Frontal cortex (tissue), 4 donors: Measurements from ENCODE around the gene RRP9. TPM values are rescaled to one million over a fixed set of nuclear protein-coding genes. Genes with fewer than 3 reads are reported as not detected.
"Not testable (repeated sequence)": the region's sequence is repeated elsewhere in the genome, so short reads cannot be mapped to it uniquely, and the experiment has no call there.

Experiments
- DNase-seq, 2 donors: peaks; one replicate each; pipeline ENCODE4 v3.0.0; 2012; ENCODE audit warnings: low spot score in 2 of 2
- FAIRE-seq: peaks from 2 replicates; lab custom pipeline; 2012; peaks lifted over from hg19 to GRCh38; lab: Jason Lieb, UNC
- total RNA-seq: library from RNA; depleted of rRNA; stranded (reverse); fragments of >200 nt; gene quantifications from one replicate; pipeline ENCODE4 v1.2.3, GENCODE V29; 2014
- donor health status: control.
- donor health status: control.
- donor health status: control.

RRP9 gene
- total RNA-seq, 1 donor from 2014 or later = 20.8 TPM

GRCh38 chr3:51928438-51928837, 13.3 kb downstream of the RRP9 start:
- no peak for FAIRE-seq
- DNase-seq = no peak

- FAIRE-seq (no peak), DNase-seq (no peak)
Measured at GRCh38 chr3:51927061-51927977, 14.4 kb downstream of the RRP9 start.

GRCh38 chr3:51921081-51921578, 20.6 kb downstream of the RRP9 start:
- DNase-seq (no peak), FAIRE-seq (no peak)

- no peak for FAIRE-seq
Measured at GRCh38 chr3:51916418-51916817, 25.3 kb downstream of the RRP9 start.

GRCh38 chr3:51908026-51908425, 33.7 kb downstream of the RRP9 start:
- FAIRE-seq (no peak), DNase-seq (no peak)

More at GRCh38 chr3:51916418-51916817, 25.3 kb downstream of the RRP9 start:
- no peak for DNase-seq

- FAIRE-seq = no peak
- DNase-seq = no peak
Measured at GRCh38 chr3:51904034-51904823, 37.5 kb downstream of the RRP9 start.

- not testable (repeated sequence) for FAIRE-seq, DNase-seq
Measured at GRCh38 chr3:51902361-51902760, 39.3 kb downstream of the RRP9 start.

- not testable (repeated sequence) for DNase-seq, FAIRE-seq
Measured at GRCh38 chr3:51900043-51900442, 41.7 kb downstream of the RRP9 start.

GRCh38 chr3:51897391-51897790, 44.3 kb downstream of the RRP9 start:
- FAIRE-seq (no peak), DNase-seq (no peak)

GRCh38 chr3:51896607-51897305, 44.9 kb downstream of the RRP9 start:
- DNase-seq = no peak
- FAIRE-seq = no peak

GRCh38 chr3:51894939-51895338, 46.8 kb downstream of the RRP9 start:
- DNase-seq = no peak
- FAIRE-seq = no peak

GRCh38 chr3:51894391-51894790, 47.3 kb downstream of the RRP9 start:
- FAIRE-seq = no peak
- no peak for DNase-seq

GRCh38 chr3:51891242-51892039, 50.3 kb downstream of the RRP9 start:
- DNase-seq = no peak
- FAIRE-seq = no peak

GRCh38 chr3:51888463-51889105, 53.1 kb downstream of the RRP9 start:
- no peak for FAIRE-seq
- no peak for DNase-seq

- DNase-seq (no peak), FAIRE-seq (no peak)
Measured at GRCh38 chr3:51887620-51888019, 54.1 kb downstream of the RRP9 start.

- FAIRE-seq = no peak
Measured at GRCh38 chr3:51886447-51886846, 55.3 kb downstream of the RRP9 start.

More at GRCh38 chr3:51886447-51886846, 55.3 kb downstream of the RRP9 start:
- DNase-seq = no peak
